ENCODE measurements around the gene SMARCD2. TPM values are rescaled to one million over a fixed set of nuclear protein-coding genes. Genes with fewer than 3 reads are reported as not detected.

The SMARCD2 gene
- total and polyA plus RNA-seq, 2 of the 13 experiments (the other 11 are each of a cell fraction or from before 2014, with no cell fraction given): 122 to 150 TPM

- TF ChIP-seq HMGXB4 (CRISPR knock-in tag; IDR thresholded peaks at IDR 0.05; ENCODE audit: borderline replicate concordance in 1 of 2, low read depth in 1 of 2) (no peak), ZNF891 (CRISPR knock-in tag; IDR thresholded peaks at IDR 0.05) (peak; percentile 46), PITX1 (CRISPR knock-in tag; IDR thresholded peaks at IDR 0.05) (no peak), ZMYM4 (CRISPR knock-in tag; IDR thresholded peaks at IDR 0.05) (peak; percentile 84), ELF1 (CRISPR knock-in tag; IDR thresholded peaks at IDR 0.05) (peak; percentile 48; the same call in 1 of the 2 replicates), ZNF883 (CRISPR knock-in tag; IDR thresholded peaks at IDR 0.05; ENCODE audit: not compliant biosample characterization) (peak; percentile 18), ZNF547 (CRISPR knock-in tag; IDR thresholded peaks at IDR 0.05) (0 out of 2 replicates have a peak, but pooled peaks have one; percentile 20), RBM39 (IDR thresholded peaks at IDR 0.05; ENCODE audit: low read depth, low read length, poor library complexity, severe bottlenecking) (no peak), SNRNP70 (IDR thresholded peaks at IDR 0.05; ENCODE audit: low read depth, low read length) (no peak), PRDM10 (CRISPR knock-in tag; IDR thresholded peaks at IDR 0.05; ENCODE audit: low read depth) (peak; percentile 99), HOXA9 (CRISPR knock-in tag; IDR thresholded peaks at IDR 0.05; ENCODE audit: borderline replicate concordance) (no peak), ZBTB33 (CRISPR knock-in tag; IDR thresholded peaks at IDR 0.05) (peak; percentile 98), NCOA2 (CRISPR knock-in tag; IDR thresholded peaks at IDR 0.05) (no peak), HNRNPL (IDR thresholded peaks at IDR 0.05; ENCODE audit: low read depth, low read length) (peak; percentile 91), NFYC (CRISPR knock-in tag; IDR thresholded peaks at IDR 0.05) (peak; percentile 80), ATF1 (CRISPR knock-in tag; IDR thresholded peaks at IDR 0.05) (peak; percentile 90), SATB2 (CRISPR knock-in tag; IDR thresholded peaks at IDR 0.05) (no peak), SALL1 (CRISPR knock-in tag; IDR thresholded peaks at IDR 0.05) (peak; percentile 43; the same call in 1 of the 2 replicates), ZNF383 (CRISPR knock-in tag; IDR thresholded peaks at IDR 0.05; ENCODE audit: borderline replicate concordance) (no peak)
Measured at GRCh38 chr17:63848834-63849689, 6.6 kb upstream of the SMARCD2 start (continued).
